Activated T-cell treated with anti-CD3 and anti-CD28 coated beads for 24 hours (primary cell): Measurements from ENCODE around the gene SOCS4.
"Not testable (repeated sequence)": the region's sequence is repeated elsewhere in the genome, so short reads cannot be mapped to it uniquely, and the experiment has no call there.

Source experiments
- DNase-seq: peaks from one replicate; pipeline ENCODE4 v3.0.0-alpha.2; 2020; ENCODE audit warnings: low read depth

SOCS4 gene

GRCh38 chr14:55052269-55052930, 25.4 kb downstream of the SOCS4 start:
- no peak for DNase-seq

- no peak for DNase-seq
Measured at GRCh38 chr14:55053018-55053417, 26.0 kb downstream of the SOCS4 start.

GRCh38 chr14:55053500-55053899, 26.5 kb downstream of the SOCS4 start:
- no peak for DNase-seq

GRCh38 chr14:55054098-55054497, 27.1 kb downstream of the SOCS4 start:
- DNase-seq: no peak

GRCh38 chr14:55057919-55058318, 30.9 kb downstream of the SOCS4 start:
- DNase-seq: no peak

GRCh38 chr14:55059333-55059732, 32.3 kb downstream of the SOCS4 start:
- DNase-seq: no peak

- no peak for DNase-seq
Measured at GRCh38 chr14:55062517-55063351, 35.7 kb downstream of the SOCS4 start.

GRCh38 chr14:55064896-55065295, 37.9 kb downstream of the SOCS4 start:
- not testable (repeated sequence) for DNase-seq

GRCh38 chr14:55065411-55065810, 38.4 kb downstream of the SOCS4 start:
- no peak for DNase-seq

- no peak for DNase-seq
Measured at GRCh38 chr14:55066223-55066622, 39.2 kb downstream of the SOCS4 start.

GRCh38 chr14:55070981-55071411, 44.0 kb downstream of the SOCS4 start:
- DNase-seq: no peak

GRCh38 chr14:55071870-55072640, 45.0 kb downstream of the SOCS4 start:
- peak; percentile 12 for DNase-seq

GRCh38 chr14:55073856-55074255, 46.8 kb downstream of the SOCS4 start:
- no peak for DNase-seq

GRCh38 chr14:55074662-55075061, 47.6 kb downstream of the SOCS4 start:
- no peak for DNase-seq

GRCh38 chr14:55075628-55076175, 48.7 kb downstream of the SOCS4 start:
- DNase-seq: no peak

GRCh38 chr14:55077170-55078151, 50.4 kb downstream of the SOCS4 start:
- no peak for DNase-seq

GRCh38 chr14:55079961-55080360, 52.9 kb downstream of the SOCS4 start:
- not testable (repeated sequence) for DNase-seq

GRCh38 chr14:55084401-55085059, 57.5 kb downstream of the SOCS4 start:
- DNase-seq: no peak

- DNase-seq: no peak
Measured at GRCh38 chr14:55085060-55085660, 58.1 kb downstream of the SOCS4 start.

- no peak for DNase-seq
Measured at GRCh38 chr14:55086938-55087337, 59.9 kb downstream of the SOCS4 start.
